SK-N-SH treated with all-trans-retinoic acid at 6 μM for 48 hours (cell line): ENCODE data around the gene PFKFB1.
A peak's percentile ranks its signal among the peaks of the same experiment; 100 is the strongest.

Experiments used
- ATAC-seq: fragments of 200-7000 bp; cut with Tn5 transposase; 3 replicates; pipeline ENCODE4 v1.9.1; 2020; ENCODE audit warnings: mild to moderate bottlenecking, moderate library complexity
- ARNTL ChIP-seq: fragments of 450-650 bp; formaldehyde crosslinking; IDR thresholded peaks from 2 replicates; pipeline ENCODE4 v1.5.0; 2020; ENCODE audit warnings: low read depth, mild to moderate bottlenecking, moderate library complexity, borderline replicate concordance
- BACH2 ChIP-seq: fragments of 250-450 bp; sonication (Bioruptor Pico); IDR thresholded peaks from 2 replicates; pipeline ENCODE4 v1.9.0; 2021; ENCODE audit warnings: mild to moderate bottlenecking, borderline replicate concordance
- CREB5 ChIP-seq: fragments of 250-450 bp; sonication (Bioruptor Pico); IDR thresholded peaks from 2 replicates; pipeline ENCODE4 v1.5.1; 2020; ENCODE audit warnings: low read depth, mild to moderate bottlenecking, moderate library complexity
- CSDC2 ChIP-seq: fragments of 250-450 bp; sonication (Bioruptor Pico); IDR thresholded peaks from 2 replicates; pipeline ENCODE4 v1.5.0; 2020; ENCODE audit warnings: mild to moderate bottlenecking, moderate library complexity
- CSRNP3 ChIP-seq: fragments of 250-450 bp; sonication (Bioruptor Pico); IDR thresholded peaks from 2 replicates; pipeline ENCODE4 v1.5.1; 2021; ENCODE audit warnings: mild to moderate bottlenecking, moderate library complexity
- ESRRG ChIP-seq: fragments of 250-450 bp; sonication (Bioruptor Pico); IDR thresholded peaks from 2 replicates; pipeline ENCODE4 v1.6.1; 2021; ENCODE audit warnings: mild to moderate bottlenecking
- GLIS3 ChIP-seq: fragments of 250-450 bp; sonication (Bioruptor Pico); IDR thresholded peaks from 2 replicates; pipeline ENCODE4 v1.5.0; 2020; ENCODE audit warnings: mild to moderate bottlenecking, moderate library complexity
- OSR1 ChIP-seq: fragments of 250-450 bp; sonication (Bioruptor Pico); IDR thresholded peaks from 2 replicates; pipeline ENCODE4 v1.8.0; 2022; ENCODE audit warnings: moderate library complexity, mild to moderate bottlenecking, inconsistent platforms
- PATZ1 ChIP-seq: fragments of 250-450 bp; sonication (Bioruptor Pico); IDR thresholded peaks from 2 replicates; pipeline ENCODE4 v1.8.0; 2020; ENCODE audit warnings: mild to moderate bottlenecking, moderate library complexity, borderline replicate concordance
- PPARA ChIP-seq: fragments of 250-450 bp; sonication (Bioruptor Pico); IDR thresholded peaks from 2 replicates; pipeline ENCODE4 v1.5.0; 2020; ENCODE audit warnings: mild to moderate bottlenecking, borderline replicate concordance
- RARB ChIP-seq: fragments of 250-450 bp; sonication (Bioruptor Pico); IDR thresholded peaks from 2 replicates; pipeline ENCODE4 v1.8.0; 2021; ENCODE audit warnings: mild to moderate bottlenecking, moderate library complexity
- SNAI2 ChIP-seq: fragments of 250-450 bp; sonication (Bioruptor Pico); IDR thresholded peaks from 2 replicates; pipeline ENCODE4 v1.5.0; 2020; ENCODE audit warnings: mild to moderate bottlenecking, moderate library complexity
- TCF4 ChIP-seq: fragments of 250-450 bp; sonication (Bioruptor Pico); IDR thresholded peaks from 2 replicates; pipeline ENCODE4 v1.8.0; 2021; ENCODE audit warnings: mild to moderate bottlenecking, moderate library complexity, borderline replicate concordance
- TOX ChIP-seq: fragments of 250-450 bp; sonication (Bioruptor Pico); IDR thresholded peaks from 2 replicates; pipeline ENCODE4 v1.8.0; 2021; ENCODE audit warnings: mild to moderate bottlenecking, moderate library complexity, borderline replicate concordance
- TSHZ2 ChIP-seq: fragments of 250-450 bp; sonication (Bioruptor Pico); IDR thresholded peaks from 2 replicates; pipeline ENCODE4 v1.5.0; 2020; ENCODE audit warnings: mild to moderate bottlenecking, moderate library complexity
- ZC3H10 ChIP-seq: fragments of 250-450 bp; sonication (Bioruptor Pico); IDR thresholded peaks from 2 replicates; pipeline ENCODE4 v1.5.1; 2021; ENCODE audit warnings: mild to moderate bottlenecking, moderate library complexity
- ZFP3 ChIP-seq: fragments of 250-450 bp; sonication (Bioruptor Pico); IDR thresholded peaks from 2 replicates; pipeline ENCODE4 v1.5.0; 2020; ENCODE audit warnings: mild to moderate bottlenecking, moderate library complexity
- ZFP30 ChIP-seq: fragments of 450-650 bp; formaldehyde crosslinking; IDR thresholded peaks from 2 replicates; pipeline ENCODE4 v1.5.0; 2022; ENCODE audit warnings: mild to moderate bottlenecking, moderate library complexity
- ZNF565 ChIP-seq: fragments of 450-650 bp; formaldehyde crosslinking; conservative IDR thresholded peaks from 2 replicates; pipeline ENCODE4 v1.5.0; 2020; ENCODE audit warnings: low read depth, mild to moderate bottlenecking, moderate library complexity
- ZNF70 ChIP-seq: fragments of 450-650 bp; formaldehyde crosslinking; IDR thresholded peaks from 2 replicates; pipeline ENCODE4 v1.5.0; 2020; ENCODE audit warnings: mild to moderate bottlenecking, moderate library complexity
- ZNF8 ChIP-seq: fragments of 450-650 bp; formaldehyde crosslinking; IDR thresholded peaks from 2 replicates; pipeline ENCODE4 v1.5.0; 2020; ENCODE audit warnings: mild to moderate bottlenecking, moderate library complexity

PFKFB1 gene

GRCh38 chrX:55004231-55004630, 10.2 kb upstream of the PFKFB1 start (continued):
- TF ChIP-seq TSHZ2 (CRISPR knock-in tag) (no peak), ARNTL (no peak), SNAI2 (CRISPR knock-in tag) (no peak), ZNF565 (no peak), ZNF8 (no peak), TCF4 (CRISPR knock-in tag) (no peak), GLIS3 (CRISPR knock-in tag) (no peak), ESRRG (CRISPR knock-in tag) (no peak), BACH2 (CRISPR knock-in tag) (no peak), RARB (no peak)

GRCh38 chrX:54999717-55000598, 6.0 kb upstream of the PFKFB1 start, which contains the start of gene APEX2:
TSS of gene APEX2 (plus strand) at chrX:55000363. CDS start at chrX:55000423, 60 bp downstream.
- peak; percentile 97 for ATAC-seq
- TF ChIP-seq ZNF70 (CRISPR knock-in tag) (no peak), TCF4 (CRISPR knock-in tag) (no peak), ESRRG (CRISPR knock-in tag) (no peak), TSHZ2 (CRISPR knock-in tag) (no peak), PATZ1 (CRISPR knock-in tag) (no peak), PPARA (CRISPR knock-in tag) (no peak), TOX (CRISPR knock-in tag) (no peak), SNAI2 (CRISPR knock-in tag) (no peak), ZFP30 (CRISPR knock-in tag) (no peak), ZFP3 (CRISPR knock-in tag) (no peak), CSDC2 (no peak), CSRNP3 (no peak), BACH2 (CRISPR knock-in tag) (no peak), ZNF565 (no peak)

- no peak for ATAC-seq
- no peak for TF ChIP-seq SNAI2 (CRISPR knock-in tag)
- TF ChIP-seq CSDC2 = no peak
- no peak for TF ChIP-seq TOX (CRISPR knock-in tag)
- no peak for TF ChIP-seq ARNTL
- TF ChIP-seq OSR1 = no peak
- TF ChIP-seq ZNF70 (CRISPR knock-in tag) = no peak
- TF ChIP-seq TSHZ2 (CRISPR knock-in tag) = no peak
- no peak for TF ChIP-seq TCF4 (CRISPR knock-in tag)
- no peak for TF ChIP-seq CREB5 (CRISPR knock-in tag)
- no peak for TF ChIP-seq RARB
- TF ChIP-seq ESRRG (CRISPR knock-in tag) = no peak
- TF ChIP-seq ZC3H10 (CRISPR knock-in tag) = no peak
- no peak for TF ChIP-seq GLIS3 (CRISPR knock-in tag)
Observed at GRCh38 chrX:54995621-54996020, 1.6 kb upstream of the PFKFB1 start.
